NB4 (cell line): ENCODE measurements around the gene DEAF1.
A peak's percentile ranks its signal among the peaks of the same experiment; 100 is the strongest.

ENCODE experiments used
- CTCF ChIP-seq: IDR thresholded peaks from one replicate; pipeline ENCODE4 v1.5.1; 2012; ENCODE audit warnings: low read depth, low read length
- MAX ChIP-seq: IDR thresholded peaks from 2 replicates; pipeline ENCODE4 v1.6.1; 2011; ENCODE audit warnings: low read depth, low read length
- POLR2A ChIP-seq: IDR thresholded peaks from 2 replicates; pipeline ENCODE4 v1.6.1; 2011; ENCODE audit warnings: mild to moderate bottlenecking; ENCODE audit not compliant: insufficient read length; ENCODE audit errors: extremely low read depth

GRCh38 chr11:690738-691633, 4.0 kb downstream of the DEAF1 start:
- TF ChIP-seq CTCF (no peak), POLR2A (no peak), MAX (peak; percentile 47; the same call in 1 of the 2 replicates)
